ENCODE data around the gene PPM1F.
"Not testable (repeated sequence)": the region's sequence is repeated elsewhere in the genome, so short reads cannot be mapped to it uniquely, and the experiment has no call there.

PPM1F gene

DNA sequence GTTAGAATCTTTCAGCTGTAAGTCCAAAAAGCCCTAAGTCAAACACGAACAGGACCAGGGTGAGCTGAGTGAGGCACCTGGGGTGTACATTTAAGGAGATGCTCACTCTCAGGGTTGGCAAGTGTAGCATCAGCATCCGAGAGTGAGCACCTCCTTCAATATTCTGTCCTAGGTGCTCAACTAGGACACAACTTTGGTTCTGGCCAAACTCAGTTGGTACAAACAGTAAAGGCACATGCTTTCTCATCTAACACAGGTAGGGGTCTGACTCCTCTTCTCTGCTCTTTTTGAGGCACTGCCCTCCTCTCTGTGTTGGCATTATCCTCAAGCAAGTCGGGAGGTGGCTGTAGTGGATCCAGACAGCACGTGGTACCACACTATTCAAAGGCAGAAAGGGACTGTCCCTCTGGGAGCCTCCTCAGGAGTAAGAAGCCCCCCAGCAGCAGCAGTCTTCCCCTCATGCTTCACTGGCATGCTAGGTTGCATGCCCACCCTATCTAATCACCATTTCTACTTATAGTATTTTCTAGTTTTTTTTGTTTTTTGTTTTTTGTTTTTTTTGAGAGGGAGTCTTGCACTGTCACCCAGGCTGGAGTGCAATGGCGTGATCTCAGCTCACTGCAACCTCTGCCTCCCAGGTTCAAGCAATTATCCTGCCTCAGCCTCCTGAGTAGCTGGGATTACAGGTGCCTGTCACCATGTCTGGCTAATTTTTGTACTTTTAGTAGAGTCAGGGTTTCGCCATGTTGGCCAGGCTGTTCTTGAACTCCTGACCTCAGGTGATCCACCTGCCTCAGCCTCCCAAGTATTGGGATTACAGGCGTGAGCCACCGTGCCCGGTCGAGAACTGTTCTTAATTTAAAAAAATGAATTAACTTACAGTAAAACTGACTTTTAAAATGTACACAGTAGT is 70.6 kb downstream of the PPM1F start:
- DNase-seq = no peak

DNA sequence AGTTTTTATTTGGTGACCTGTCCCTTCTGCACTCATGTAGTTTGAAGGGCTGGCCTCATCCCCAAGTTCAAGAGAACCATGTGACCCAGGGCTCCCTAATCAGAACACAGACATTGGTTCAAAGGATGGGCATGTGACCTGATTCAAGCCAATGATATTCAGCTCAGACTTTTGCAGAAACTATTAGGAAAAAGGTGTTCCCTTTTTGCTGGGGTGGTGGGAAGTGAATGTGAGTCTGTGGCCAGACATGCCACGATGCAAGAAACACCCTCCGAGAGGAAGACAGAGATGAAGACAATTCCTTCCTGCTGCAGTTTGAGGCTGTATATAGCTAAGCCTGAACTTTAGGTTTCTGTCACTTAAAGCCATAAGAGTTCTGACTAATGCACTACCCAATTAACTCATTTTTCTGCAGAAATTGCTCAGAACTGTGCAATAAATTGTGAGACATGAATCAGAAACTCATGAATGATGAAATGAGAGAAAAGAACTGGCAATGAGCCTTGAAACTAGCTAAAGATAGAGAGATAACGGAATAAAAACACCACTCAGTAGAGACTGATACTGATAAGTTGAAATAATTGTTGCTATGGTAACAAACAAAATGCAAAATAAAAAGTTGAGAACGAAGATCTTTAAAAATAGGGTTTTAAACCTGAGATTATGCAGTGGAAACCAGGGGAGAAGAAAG is 76.0 kb downstream of the PPM1F start:
- no peak for DNase-seq

DNA sequence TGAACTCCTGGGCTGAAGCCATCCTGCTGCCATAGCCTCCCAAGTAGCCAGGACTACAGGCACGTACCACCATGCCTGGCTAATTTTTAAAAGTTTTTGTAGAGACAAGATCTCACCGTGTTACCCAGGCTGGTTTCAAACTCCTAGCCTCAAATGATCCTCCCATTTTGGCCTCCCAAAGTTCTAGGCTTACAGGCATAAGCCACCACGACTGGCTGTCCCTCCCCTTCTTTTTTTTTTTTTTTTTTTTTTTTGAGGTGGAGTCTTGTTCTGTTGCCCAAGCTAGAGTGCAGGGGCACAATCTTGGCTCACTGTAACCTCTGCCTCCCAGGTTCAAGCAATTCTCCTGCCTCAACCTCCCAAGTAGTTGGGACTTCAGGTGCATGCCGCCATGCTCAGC is 77.7 kb downstream of the PPM1F start:
- not testable (repeated sequence) for DNase-seq

DNA sequence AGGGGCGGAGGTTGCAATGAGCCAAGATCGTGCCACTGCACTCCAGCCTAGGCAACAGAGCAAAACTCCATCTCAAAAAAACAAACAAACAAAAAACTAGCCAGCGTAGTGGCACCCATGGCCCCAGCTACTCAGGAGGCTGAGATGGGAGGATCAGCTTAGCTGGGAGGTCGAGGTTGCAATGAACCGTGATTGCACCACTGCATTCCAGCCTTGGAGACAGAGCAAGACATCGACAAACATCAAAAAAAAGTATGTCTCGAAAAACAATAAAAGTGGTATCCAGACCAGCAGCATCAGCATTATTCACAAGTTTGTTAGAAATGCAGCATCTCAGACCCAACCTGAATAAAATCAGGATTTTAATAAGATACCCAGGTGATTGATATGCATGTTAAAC is 79.0 kb downstream of the PPM1F start:
- no peak for DNase-seq

DNA sequence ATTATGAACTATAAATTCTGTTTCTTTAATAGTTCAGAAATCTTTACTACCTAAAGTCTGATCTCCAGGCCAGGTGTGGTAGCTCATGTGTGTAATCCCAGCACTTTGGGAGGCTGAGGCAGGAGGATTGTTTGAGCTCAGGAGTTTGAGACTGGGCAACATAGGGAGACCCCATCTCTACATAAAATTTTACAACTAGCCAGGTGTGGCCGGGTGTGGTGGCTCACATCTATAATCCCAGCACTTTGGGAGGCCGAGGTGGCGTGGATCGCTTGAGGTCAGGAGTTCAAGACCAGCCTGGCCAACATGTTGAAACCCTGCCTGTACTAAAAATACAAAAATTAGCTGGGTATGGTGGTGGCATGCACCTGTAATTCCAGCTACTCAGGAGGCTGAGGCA is 79.9 kb downstream of the PPM1F start:
- not testable (repeated sequence) for DNase-seq
